ENCODE measurements around the gene TVP23C.
"Not testable (repeated sequence)": the region's sequence is repeated elsewhere in the genome, so short reads cannot be mapped to it uniquely, and the experiment has no call there.

Gene TVP23C

GRCh38 chr17:15581462-15581861 is 18.2 kb upstream of the TVP23C start:
- H3K27me3 ChIP-seq (ENCODE audit: insufficient read depth, low read length, poor library complexity, severe bottlenecking) = peaks cover 39% of the 10 kb centered on the region
- not testable (repeated sequence) for H3K9me2 ChIP-seq (replicated peaks; ENCODE audit: low read depth, low read length); H4K20me1 ChIP-seq (ENCODE audit: insufficient read depth, low read length, poor library complexity, severe bottlenecking); H2AFZ ChIP-seq (ENCODE audit: low read length); H3K9me3 ChIP-seq (ENCODE audit: insufficient read depth, low read depth, low read length); H3K9ac ChIP-seq (ENCODE audit: low read depth, low read length, poor library complexity, severe bottlenecking); H3K4me3 ChIP-seq (ENCODE audit: low read length, poor library complexity, severe bottlenecking); H3K4me1 ChIP-seq (ENCODE audit: insufficient read depth, low read length, poor library complexity, severe bottlenecking); H3K4me2 ChIP-seq (ENCODE audit: low read depth, low read length, poor library complexity, severe bottlenecking); H3K79me2 ChIP-seq (ENCODE audit: insufficient read depth, low read length); H3K36me3 ChIP-seq (ENCODE audit: insufficient read depth, low read length); H3F3A ChIP-seq (ENCODE audit: low read depth)

- not testable (repeated sequence) for H3K4me2 ChIP-seq (ENCODE audit: low read depth, low read length, poor library complexity, severe bottlenecking); H3K9me3 ChIP-seq (ENCODE audit: insufficient read depth, low read depth, low read length); H4K20me1 ChIP-seq (ENCODE audit: insufficient read depth, low read length, poor library complexity, severe bottlenecking); H3K9ac ChIP-seq (ENCODE audit: low read depth, low read length, poor library complexity, severe bottlenecking); H3K4me1 ChIP-seq (ENCODE audit: insufficient read depth, low read length, poor library complexity, severe bottlenecking); H2AFZ ChIP-seq (ENCODE audit: low read length); H3K9me2 ChIP-seq (replicated peaks; ENCODE audit: low read depth, low read length); H3K4me3 ChIP-seq (ENCODE audit: low read length, poor library complexity, severe bottlenecking); H3K27me3 ChIP-seq (ENCODE audit: insufficient read depth, low read length, poor library complexity, severe bottlenecking); H3K79me2 ChIP-seq (ENCODE audit: insufficient read depth, low read length); H3F3A ChIP-seq (ENCODE audit: low read depth); H3K36me3 ChIP-seq (ENCODE audit: insufficient read depth, low read length)
These were observed 13.6 kb upstream of the TVP23C start for GRCh38 chr17:15576848-15577247.

GRCh38 chr17:15574660-15575059 is 11.4 kb upstream of the TVP23C start:
- H3K79me2 ChIP-seq (ENCODE audit: insufficient read depth, low read length); H3K4me1 ChIP-seq (ENCODE audit: insufficient read depth, low read length, poor library complexity, severe bottlenecking); H3K27me3 ChIP-seq (ENCODE audit: insufficient read depth, low read length, poor library complexity, severe bottlenecking); H3K9me2 ChIP-seq (replicated peaks; ENCODE audit: low read depth, low read length); H3K9me3 ChIP-seq (ENCODE audit: insufficient read depth, low read depth, low read length); H3K4me3 ChIP-seq (ENCODE audit: low read length, poor library complexity, severe bottlenecking); H3K9ac ChIP-seq (ENCODE audit: low read depth, low read length, poor library complexity, severe bottlenecking); H3K36me3 ChIP-seq (ENCODE audit: insufficient read depth, low read length); H3F3A ChIP-seq (ENCODE audit: low read depth); H2AFZ ChIP-seq (ENCODE audit: low read length); H3K4me2 ChIP-seq (ENCODE audit: low read depth, low read length, poor library complexity, severe bottlenecking); H4K20me1 ChIP-seq (ENCODE audit: insufficient read depth, low read length, poor library complexity, severe bottlenecking): not testable (repeated sequence)

GRCh38 chr17:15573870-15574269 is 10.6 kb upstream of the TVP23C start:
- not testable (repeated sequence) for H3K79me2 ChIP-seq (ENCODE audit: insufficient read depth, low read length); H3K36me3 ChIP-seq (ENCODE audit: insufficient read depth, low read length); H2AFZ ChIP-seq (ENCODE audit: low read length); H3K4me2 ChIP-seq (ENCODE audit: low read depth, low read length, poor library complexity, severe bottlenecking); H4K20me1 ChIP-seq (ENCODE audit: insufficient read depth, low read length, poor library complexity, severe bottlenecking); H3K9me3 ChIP-seq (ENCODE audit: insufficient read depth, low read depth, low read length); H3K27me3 ChIP-seq (ENCODE audit: insufficient read depth, low read length, poor library complexity, severe bottlenecking); H3F3A ChIP-seq (ENCODE audit: low read depth); H3K4me1 ChIP-seq (ENCODE audit: insufficient read depth, low read length, poor library complexity, severe bottlenecking); H3K9ac ChIP-seq (ENCODE audit: low read depth, low read length, poor library complexity, severe bottlenecking); H3K9me2 ChIP-seq (replicated peaks; ENCODE audit: low read depth, low read length); H3K4me3 ChIP-seq (ENCODE audit: low read length, poor library complexity, severe bottlenecking)

- not testable (repeated sequence) for H3F3A ChIP-seq (ENCODE audit: low read depth); H3K9me3 ChIP-seq (ENCODE audit: insufficient read depth, low read depth, low read length); H3K9me2 ChIP-seq (replicated peaks; ENCODE audit: low read depth, low read length); H3K79me2 ChIP-seq (ENCODE audit: insufficient read depth, low read length); H3K4me1 ChIP-seq (ENCODE audit: insufficient read depth, low read length, poor library complexity, severe bottlenecking); H3K4me2 ChIP-seq (ENCODE audit: low read depth, low read length, poor library complexity, severe bottlenecking); H2AFZ ChIP-seq (ENCODE audit: low read length); H3K9ac ChIP-seq (ENCODE audit: low read depth, low read length, poor library complexity, severe bottlenecking); H3K36me3 ChIP-seq (ENCODE audit: insufficient read depth, low read length); H3K4me3 ChIP-seq (ENCODE audit: low read length, poor library complexity, severe bottlenecking); H3K27me3 ChIP-seq (ENCODE audit: insufficient read depth, low read length, poor library complexity, severe bottlenecking); H4K20me1 ChIP-seq (ENCODE audit: insufficient read depth, low read length, poor library complexity, severe bottlenecking)
These were observed 489 bp downstream of the TVP23C start for GRCh38 chr17:15562613-15563374.

GRCh38 chr17:15561439-15561838 is 1.8 kb downstream of the TVP23C start:
- H3K9ac ChIP-seq (ENCODE audit: low read depth, low read length, poor library complexity, severe bottlenecking); H2AFZ ChIP-seq (ENCODE audit: low read length); H3K36me3 ChIP-seq (ENCODE audit: insufficient read depth, low read length); H3K79me2 ChIP-seq (ENCODE audit: insufficient read depth, low read length); H3K4me3 ChIP-seq (ENCODE audit: low read length, poor library complexity, severe bottlenecking); H3K27me3 ChIP-seq (ENCODE audit: insufficient read depth, low read length, poor library complexity, severe bottlenecking); H3K9me3 ChIP-seq (ENCODE audit: insufficient read depth, low read depth, low read length); H3K4me1 ChIP-seq (ENCODE audit: insufficient read depth, low read length, poor library complexity, severe bottlenecking); H3F3A ChIP-seq (ENCODE audit: low read depth); H3K9me2 ChIP-seq (replicated peaks; ENCODE audit: low read depth, low read length); H4K20me1 ChIP-seq (ENCODE audit: insufficient read depth, low read length, poor library complexity, severe bottlenecking); H3K4me2 ChIP-seq (ENCODE audit: low read depth, low read length, poor library complexity, severe bottlenecking): not testable (repeated sequence)

GRCh38 chr17:15558403-15559105 is 4.7 kb downstream of the TVP23C start:
- not testable (repeated sequence) for H4K20me1 ChIP-seq (ENCODE audit: insufficient read depth, low read length, poor library complexity, severe bottlenecking); H2AFZ ChIP-seq (ENCODE audit: low read length); H3K9ac ChIP-seq (ENCODE audit: low read depth, low read length, poor library complexity, severe bottlenecking); H3F3A ChIP-seq (ENCODE audit: low read depth); H3K9me2 ChIP-seq (replicated peaks; ENCODE audit: low read depth, low read length); H3K9me3 ChIP-seq (ENCODE audit: insufficient read depth, low read depth, low read length); H3K4me2 ChIP-seq (ENCODE audit: low read depth, low read length, poor library complexity, severe bottlenecking); H3K4me1 ChIP-seq (ENCODE audit: insufficient read depth, low read length, poor library complexity, severe bottlenecking); H3K4me3 ChIP-seq (ENCODE audit: low read length, poor library complexity, severe bottlenecking); H3K79me2 ChIP-seq (ENCODE audit: insufficient read depth, low read length); H3K27me3 ChIP-seq (ENCODE audit: insufficient read depth, low read length, poor library complexity, severe bottlenecking); H3K36me3 ChIP-seq (ENCODE audit: insufficient read depth, low read length)
